ENCODE data around the gene IRAK2.

GRCh38 chr3:10180738-10181295, 16.1 kb downstream of the IRAK2 start:
- TF ChIP-seq, protein P1, sequence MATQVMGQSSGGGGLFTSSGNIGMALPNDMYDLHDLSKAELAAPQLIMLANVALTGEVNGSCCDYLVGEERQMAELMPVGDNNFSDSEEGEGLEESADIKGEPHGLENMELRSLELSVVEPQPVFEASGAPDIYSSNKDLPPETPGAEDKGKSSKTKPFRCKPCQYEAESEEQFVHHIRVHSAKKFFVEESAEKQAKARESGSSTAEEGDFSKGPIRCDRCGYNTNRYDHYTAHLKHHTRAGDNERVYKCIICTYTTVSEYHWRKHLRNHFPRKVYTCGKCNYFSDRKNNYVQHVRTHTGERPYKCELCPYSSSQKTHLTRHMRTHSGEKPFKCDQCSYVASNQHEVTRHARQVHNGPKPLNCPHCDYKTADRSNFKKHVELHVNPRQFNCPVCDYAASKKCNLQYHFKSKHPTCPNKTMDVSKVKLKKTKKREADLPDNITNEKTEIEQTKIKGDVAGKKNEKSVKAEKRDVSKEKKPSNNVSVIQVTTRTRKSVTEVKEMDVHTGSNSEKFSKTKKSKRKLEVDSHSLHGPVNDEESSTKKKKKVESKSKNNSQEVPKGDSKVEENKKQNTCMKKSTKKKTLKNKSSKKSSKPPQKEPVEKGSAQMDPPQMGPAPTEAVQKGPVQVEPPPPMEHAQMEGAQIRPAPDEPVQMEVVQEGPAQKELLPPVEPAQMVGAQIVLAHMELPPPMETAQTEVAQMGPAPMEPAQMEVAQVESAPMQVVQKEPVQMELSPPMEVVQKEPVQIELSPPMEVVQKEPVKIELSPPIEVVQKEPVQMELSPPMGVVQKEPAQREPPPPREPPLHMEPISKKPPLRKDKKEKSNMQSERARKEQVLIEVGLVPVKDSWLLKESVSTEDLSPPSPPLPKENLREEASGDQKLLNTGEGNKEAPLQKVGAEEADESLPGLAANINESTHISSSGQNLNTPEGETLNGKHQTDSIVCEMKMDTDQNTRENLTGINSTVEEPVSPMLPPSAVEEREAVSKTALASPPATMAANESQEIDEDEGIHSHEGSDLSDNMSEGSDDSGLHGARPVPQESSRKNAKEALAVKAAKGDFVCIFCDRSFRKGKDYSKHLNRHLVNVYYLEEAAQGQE (IDR thresholded peaks at IDR 0.05; ENCODE audit: insufficient read depth in 1 of 2, low read depth in 2 of 2, low read length in 2 of 2) = no peak
- TF ChIP-seq POLR2AphosphoS5 (IDR thresholded peaks at IDR 0.05; ENCODE audit: low read depth, low read length) (no peak), SIN3A (IDR thresholded peaks at IDR 0.05; ENCODE audit: borderline replicate concordance, insufficient read depth, low read length) (no peak), TAF1 (IDR thresholded peaks at IDR 0.05; ENCODE audit: borderline replicate concordance, insufficient read depth, low read length) (no peak), FOXP2 (optimal IDR thresholded peaks at IDR 0.05; ENCODE audit: borderline replicate concordance, extremely low read depth, extremely low read length, insufficient read depth) (no peak)
